Measurements from ENCODE around the gene MSANTD3.
"Not testable (repeated sequence)": the region's sequence is repeated elsewhere in the genome, so short reads cannot be mapped to it uniquely, and the experiment has no call there.

Gene MSANTD3

DNA sequence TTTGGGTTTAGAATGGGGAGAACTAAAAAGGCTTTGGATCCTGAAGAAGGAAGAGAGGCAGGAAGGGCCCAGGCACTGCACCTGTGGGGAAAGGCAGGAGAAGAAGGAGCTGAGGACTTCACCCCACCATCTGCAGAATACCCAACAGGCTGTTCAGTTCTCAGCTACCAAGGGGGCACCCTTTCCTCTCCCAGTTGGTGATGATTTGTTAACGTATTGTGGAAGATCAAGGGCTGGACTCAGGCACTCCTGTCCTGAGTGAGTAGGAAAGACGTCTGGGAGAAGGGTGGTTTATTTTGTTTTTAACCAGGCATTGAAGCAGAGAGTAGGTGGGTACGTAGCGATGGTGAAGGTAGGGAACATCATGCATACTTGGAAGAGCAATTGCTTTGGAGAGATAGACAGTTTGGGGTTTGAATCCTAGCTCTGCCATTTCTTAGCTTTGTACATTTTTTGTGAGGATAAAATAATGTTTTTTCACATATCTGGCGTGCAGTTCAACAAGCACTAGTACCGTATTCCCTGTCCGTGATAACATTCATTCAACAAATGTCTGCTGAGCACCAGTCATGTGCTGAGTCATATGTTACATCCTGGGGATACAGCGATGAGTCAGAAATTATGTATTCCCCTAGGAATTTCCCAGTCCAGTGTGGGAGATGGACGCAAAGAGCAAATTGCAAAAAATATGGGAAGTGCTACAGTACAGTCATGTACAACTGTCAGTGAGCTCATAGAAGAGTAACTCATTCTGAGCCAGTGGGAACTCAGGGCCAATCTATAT lies 2.1 kb downstream of the MSANTD3 start:
- peak in 5 of 51 donors; percentile 3 to 44 (median 20) for DNase-seq

DNA sequence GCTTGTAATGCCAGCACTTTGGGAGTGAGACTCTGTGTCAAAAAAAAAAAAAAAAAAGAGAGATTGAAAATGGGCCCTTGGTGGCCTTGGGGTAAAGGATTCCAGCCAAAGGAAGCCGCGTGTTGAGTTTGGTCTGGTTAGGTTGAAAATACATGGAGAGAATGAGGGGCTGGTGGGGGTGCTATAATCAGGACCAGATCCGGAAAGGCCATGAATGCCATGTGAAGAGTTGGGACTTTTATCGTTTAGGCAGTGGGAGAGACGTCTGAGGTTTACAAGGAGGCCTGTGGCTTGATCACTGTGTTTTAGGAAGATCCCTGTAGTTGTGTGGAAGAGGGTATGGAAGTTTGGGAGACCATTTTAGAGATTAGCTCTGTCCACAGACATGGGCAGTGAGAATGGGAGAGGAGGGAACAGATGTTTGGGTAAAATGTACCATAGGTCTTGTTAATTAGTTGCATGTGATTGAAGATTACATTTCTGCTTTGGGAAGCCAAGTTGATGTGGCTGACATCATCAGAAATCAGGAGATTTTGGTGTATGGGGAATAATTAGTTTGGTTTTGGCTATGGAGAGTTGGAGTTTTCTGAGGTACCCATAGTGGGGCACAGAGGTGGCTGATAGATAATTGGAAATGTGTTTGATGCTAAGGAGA lies 3.5 kb downstream of the MSANTD3 start:
- no peak for DNase-seq

DNA sequence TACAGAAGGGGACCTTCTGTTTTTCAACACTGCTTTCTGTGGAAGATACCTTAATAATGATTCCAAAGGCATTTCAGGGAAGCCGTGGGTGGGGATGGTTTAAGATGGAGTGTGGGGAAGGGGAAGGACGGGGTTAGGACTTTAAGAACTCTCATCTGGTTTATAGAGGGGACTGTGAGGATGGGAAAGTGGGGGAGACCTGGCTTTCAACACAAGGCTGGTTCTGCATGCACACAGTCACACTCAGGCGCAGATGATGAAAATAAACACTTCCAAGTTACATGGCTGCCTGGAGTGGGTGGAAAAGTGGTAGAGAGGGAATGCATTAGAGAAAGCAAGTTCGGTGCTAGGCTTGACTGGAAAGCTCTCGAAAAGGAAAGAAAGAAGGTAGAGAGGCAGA lies 4.9 kb downstream of the MSANTD3 start:
- DNase-seq, result no peak

DNA sequence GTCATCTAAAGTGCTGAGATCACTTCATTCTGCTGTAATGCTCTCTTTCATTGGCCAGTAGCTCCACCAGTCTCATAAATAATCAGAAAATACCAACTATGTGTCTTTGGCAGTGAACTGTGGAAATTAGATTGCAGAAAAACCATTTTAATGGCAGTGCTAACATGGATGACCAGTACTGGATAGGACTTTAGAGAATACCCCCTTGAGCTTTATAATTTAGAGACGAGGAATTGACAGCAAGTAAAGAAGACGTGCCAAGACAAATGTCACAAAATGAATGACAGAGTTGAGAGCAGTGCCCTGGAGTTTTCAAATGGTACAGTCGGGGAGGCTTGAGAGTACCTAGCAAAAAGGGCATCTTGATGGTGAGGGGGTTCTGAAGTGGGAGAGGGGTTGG lies 5.8 kb downstream of the MSANTD3 start:
- DNase-seq, result no peak

GRCh38 chr9:100436571-100436970 lies 9.6 kb downstream of the MSANTD3 start:
- no peak for DNase-seq

DNA sequence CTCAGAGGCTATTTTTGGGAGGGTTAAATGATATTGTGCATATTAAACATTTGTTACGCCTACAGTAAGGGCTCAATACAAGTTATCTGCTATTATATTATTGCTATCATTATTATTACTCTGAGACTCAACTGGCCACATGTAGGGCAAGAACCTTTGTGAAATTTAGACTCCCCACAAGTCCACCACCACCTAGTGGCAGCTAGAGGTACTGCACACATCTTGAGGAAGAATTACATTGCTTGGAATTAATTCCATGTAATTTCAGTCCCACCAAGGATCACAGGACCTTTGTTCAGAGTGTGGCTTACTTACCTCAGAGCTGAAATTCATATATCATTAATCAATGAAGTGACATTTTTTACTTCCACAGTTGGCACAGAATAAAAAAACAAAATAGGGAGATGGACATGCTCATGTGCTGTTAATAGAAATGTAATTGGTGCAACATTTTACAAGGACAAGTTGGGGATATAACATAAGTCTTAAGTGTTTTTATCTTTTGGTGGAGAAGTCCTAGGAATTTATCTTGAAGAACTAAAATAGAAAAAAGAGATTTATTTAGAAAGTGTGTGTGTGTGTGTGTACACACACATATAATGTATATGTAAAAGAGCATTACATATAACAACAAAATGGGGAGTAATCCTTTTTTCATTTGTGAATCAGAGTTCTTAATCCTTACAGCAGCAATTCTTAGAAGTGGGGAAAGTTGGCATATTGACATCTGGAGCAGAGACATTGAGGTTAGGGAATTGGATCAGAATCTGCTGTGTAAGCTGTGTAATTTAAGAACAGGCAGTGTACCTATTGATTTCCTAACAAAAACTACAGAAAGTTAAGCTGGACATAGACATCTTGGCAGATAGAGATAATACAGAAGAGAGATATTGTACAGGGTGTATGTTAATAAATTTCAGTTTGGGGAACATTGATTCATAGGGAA lies 11.2 kb downstream of the MSANTD3 start:
- DNase-seq, result peak in 33 of 51 donors; percentile 2 to 70 (median 30)

DNA sequence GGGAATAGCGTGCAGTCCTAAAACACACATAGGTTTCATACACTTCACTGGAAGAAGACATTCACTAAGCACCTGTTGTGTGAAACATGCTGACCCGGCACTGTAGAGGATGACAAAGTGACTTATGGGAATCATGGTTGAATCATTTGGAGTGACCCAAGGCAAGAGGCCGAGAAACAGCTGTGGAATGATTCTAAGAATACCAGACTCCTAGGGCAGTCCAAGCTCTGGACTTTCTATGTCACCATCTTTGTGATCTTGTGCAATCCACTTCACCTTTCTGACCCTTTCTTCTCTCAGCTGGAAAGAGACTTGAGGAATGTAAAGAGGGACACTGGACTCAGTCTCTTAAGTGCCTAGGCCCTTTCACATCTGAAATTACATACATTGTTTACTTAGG lies 13.1 kb downstream of the MSANTD3 start:
- no peak for DNase-seq

GRCh38 chr9:100440487-100440886 lies 13.5 kb downstream of the MSANTD3 start:
- not testable (repeated sequence) for DNase-seq

GRCh38 chr9:100441911-100442361 lies 15.0 kb downstream of the MSANTD3 start:
- no peak for DNase-seq

DNA sequence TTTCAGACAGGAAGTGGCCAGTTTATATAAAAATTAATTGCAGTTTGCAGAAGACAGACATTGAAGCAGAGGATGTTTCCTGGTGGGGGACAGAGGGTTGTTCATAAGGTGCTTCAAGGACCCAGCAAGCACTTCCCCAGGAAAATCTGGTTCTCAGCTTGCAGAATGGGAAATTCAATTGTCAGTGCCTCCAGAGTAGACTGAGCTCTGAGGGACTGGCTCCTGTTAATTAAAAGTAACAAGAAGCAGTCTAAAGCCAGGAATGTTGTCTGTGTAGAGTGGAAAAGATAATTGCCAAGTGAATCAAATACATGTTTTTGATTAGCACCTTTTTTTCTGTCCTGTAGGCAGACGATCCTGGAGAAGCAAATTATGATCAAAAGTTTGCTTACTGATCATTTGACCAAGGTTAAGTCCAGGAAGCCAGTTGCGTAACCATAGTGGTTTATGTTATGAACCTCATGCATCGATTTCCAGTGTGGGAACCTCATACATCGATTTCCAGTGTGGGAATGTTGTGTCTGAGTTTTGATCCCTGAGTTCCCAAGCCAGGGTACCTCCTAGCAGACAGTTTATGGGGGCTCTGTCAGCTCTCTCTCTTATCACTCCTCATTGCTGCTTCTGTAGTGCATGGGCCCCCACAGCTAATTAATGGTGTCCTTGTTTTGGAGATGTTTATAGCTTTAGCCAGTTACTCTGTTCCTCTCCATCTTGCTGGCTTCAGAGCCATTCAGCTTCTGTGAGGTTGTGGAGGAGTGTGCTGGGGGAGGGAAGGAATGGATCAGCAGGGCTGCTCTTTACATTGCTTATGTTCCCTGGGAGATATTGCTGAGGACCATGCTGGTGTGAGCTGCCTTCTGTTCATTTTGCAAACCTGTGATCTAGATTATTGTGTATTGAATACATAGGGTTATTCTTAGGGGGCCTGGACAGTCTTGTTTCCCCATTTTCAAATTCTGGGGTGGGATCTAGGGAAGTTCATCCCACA lies 17.1 kb downstream of the MSANTD3 start:
- DNase-seq, result no peak

DNA sequence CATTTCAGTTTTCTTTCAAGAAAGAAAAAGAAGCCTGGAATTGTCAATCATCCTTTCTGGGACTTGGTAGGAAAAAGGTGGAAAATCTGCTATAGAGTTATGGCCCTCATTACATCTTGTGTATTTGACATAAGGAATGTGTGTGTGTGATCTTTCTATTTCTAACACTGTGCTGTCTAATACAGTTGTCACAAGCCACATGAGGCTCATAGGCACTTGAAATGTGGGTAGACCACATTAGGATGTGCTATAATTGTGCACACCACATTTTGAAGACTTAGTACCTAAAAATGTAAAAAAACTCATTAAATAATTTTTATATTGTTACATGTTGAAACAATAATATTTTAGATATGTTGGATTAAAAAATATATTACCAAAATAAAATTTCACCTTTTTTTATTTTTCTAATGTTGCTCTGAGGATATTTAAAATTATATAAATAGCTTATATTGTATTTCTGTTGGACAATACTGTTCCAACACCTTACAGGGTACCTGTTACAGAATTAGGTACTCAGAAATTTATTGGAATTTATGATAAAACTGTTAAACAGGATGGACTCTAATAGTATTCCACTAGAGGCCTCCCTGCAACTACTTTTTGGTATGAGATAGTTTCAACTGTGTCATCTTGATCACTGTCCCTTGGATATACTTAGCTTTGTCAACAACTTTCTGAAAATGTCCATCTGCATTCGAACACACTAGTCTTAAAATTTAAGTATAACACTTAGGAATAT lies 18.4 kb downstream of the MSANTD3 start:
- DNase-seq, result no peak

DNA sequence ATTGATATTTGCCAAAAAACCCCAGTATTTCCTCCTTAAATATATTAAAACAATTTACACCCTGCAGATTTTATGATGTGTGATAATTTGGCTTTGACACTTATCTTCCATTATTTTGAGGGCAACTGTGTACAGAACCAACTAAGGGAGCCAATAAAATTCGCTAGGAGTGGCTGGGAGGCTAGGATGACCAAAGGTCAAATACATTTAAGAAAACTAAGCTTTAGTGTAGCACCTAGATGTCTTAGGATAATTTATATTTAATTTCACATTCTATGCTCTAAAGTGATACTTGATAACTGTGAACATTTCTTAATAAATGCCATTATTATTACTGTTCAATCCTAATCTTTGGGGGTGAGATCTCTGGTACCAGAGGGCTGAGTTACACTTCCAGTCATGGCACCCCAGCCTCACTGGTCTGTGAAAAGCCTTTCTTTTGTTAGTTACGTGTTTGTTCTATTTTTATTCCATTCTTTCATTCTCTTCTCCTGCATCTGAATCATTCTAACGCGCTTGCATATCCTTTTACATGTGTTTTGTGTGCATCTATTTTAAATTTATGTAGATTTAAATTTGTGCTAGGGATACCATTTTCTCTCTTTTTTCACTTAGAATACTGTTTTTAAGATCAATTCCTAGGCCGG lies 19.1 kb downstream of the MSANTD3 start:
- no peak for DNase-seq

DNA sequence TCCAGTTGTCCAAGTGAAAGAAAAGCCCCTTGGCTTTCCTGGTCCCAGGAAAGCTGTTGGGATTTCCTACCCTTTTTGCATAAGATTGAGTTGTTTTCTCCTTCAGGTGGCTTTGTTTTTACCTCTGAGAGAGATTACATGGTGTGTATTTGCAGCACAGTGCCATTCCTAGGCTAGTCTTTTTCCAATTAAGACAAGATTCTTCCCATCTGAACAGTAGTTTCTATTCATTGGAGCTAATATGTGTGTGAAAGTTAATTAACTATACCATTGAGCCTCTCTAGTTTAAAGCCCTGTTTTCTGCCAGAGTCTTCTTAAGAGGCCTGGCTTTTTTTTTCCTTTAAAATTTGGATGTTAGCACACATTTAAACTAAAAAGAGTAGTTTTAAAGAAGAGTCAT lies 20.1 kb downstream of the MSANTD3 start:
- no peak for DNase-seq

DNA sequence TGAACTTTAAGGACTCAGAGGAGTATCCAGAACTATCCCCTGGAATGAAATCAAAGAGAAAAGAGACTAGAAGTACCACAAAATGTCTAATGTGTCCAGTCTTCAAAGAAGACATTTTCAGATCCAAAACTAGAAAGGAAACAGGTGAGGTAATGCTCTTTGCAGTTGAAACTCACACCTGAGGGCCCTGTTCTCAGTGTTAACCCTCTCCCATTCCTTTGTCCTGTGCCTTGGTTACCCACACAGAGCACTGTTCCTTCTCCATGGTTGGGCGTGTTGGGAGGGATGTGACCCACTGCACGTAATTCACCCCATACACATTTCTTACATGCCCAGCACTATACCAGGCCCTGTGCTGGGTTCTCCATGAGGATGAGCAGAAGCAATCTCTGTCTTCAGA lies 21.3 kb downstream of the MSANTD3 start:
- no peak for DNase-seq

DNA sequence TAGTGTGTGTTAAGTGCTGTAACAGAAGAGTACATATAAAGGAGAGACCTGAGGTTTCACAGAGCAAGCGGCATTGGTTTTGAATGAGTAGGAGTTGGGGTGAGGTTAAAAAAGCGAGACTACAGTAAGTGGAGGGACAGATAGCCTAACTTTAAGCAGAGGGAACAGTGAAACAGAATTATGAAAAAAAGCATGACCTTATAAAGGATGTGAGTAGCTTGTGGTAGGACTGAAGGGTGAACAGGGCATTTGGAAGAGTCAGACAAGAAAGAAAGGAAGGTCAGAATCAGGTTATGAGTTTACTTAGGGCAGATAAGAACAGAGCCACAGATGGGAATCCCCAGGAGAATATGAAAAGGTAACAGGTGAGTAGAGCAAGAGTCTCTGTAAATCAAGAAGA lies 22.5 kb downstream of the MSANTD3 start:
- no peak for DNase-seq

DNA sequence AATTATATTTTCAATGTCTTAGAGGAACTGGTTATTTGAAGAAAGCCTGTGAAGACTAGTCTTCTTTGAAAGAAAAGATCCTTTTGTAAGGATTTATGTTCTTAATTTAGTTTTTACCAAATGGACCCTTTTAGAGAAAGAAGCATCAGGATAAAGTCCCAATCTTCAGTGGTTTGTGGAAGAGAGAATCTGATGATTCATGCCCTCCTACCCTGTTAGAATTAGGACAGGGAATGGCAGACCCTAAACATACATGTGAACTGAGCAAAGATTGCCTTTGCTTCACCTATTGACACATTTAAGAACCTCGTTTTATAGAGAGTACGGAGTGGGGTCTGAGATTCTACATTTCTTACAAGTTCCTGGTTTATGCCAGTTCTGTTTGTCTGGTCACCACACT lies 26.0 kb downstream of the MSANTD3 start:
- DNase-seq, result no peak

DNA sequence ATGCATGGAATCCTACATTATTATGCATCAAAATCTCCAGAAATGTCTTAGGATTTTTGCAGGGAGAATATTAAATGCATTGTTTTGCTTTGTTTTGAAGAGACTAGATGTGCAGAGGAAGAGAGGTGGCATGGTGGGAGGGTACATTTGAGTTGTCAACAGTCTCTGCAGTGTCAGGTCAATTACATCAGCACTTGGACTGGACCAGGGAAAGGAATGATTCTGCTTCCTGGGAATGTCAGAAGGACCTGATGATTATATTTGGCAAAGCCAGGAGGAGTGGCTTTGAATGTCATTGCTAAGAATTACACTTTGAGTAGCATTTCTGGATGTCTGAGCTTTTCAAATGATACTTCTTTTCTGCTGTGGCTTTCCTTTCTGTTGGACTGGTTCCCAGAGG lies 28.5 kb downstream of the MSANTD3 start:
- no peak for DNase-seq

DNA sequence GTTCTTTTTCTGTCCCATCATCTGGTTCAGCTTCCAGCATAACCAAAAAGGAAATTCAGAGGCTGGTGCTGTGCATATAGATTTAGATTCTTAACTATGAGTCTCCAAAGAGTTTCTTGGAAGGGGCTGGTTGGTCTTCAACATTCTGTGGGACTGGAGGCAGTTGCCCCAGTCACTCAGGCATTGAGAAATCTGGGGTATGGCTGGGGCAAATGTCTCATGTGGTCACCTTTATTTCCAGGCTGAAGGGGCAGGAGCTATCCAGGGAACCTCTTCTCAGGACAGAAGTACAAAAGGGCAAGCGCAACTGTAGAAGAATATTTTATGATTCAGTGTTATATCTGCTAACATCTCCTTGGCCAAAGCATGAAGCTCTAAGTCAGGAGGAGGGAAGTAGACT lies 30.6 kb downstream of the MSANTD3 start:
- no peak for DNase-seq

DNA sequence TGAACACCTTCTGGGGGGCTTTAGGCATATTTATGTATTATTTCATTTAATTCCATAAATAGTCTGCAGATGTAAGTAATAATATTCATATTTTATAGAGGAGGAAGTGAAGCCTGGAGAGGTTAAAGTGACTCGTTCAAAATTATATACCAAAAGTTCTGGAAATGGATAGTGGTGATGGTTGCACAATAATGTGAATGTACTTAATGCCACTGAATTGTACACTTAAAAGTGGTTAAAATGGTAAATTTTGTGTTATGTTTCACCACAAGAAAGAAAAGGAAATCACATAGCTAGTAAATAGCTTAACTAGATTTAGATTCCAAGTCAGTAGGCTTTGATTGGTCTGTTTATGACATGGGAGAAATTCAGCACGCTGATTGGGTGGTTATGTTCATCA lies 33.0 kb downstream of the MSANTD3 start:
- DNase-seq, result no peak

Measured in hypothalamus (tissue), 51 donors.